Ascending aorta (tissue), 2 donors: ENCODE measurements around the gene TMEM187. TPM values are rescaled to one million over a fixed set of nuclear protein-coding genes. Genes with fewer than 3 reads are reported as not detected.

Experiments used
- DNase-seq, 2 donors: peaks; one replicate each; pipeline ENCODE4 v3.0.0-alpha.2; 2019; ENCODE audit warnings: low spot score in 2 of 2
- H3K27ac ChIP-seq, 2 donors: fragments of 200-600 bp; sonication (generic); one replicate each; pipeline ENCODE4 v1.5.1; 2016 to 2017; ENCODE audit warnings: mild to moderate bottlenecking in 1 of 2
- H3K27me3 ChIP-seq: fragments of 200-600 bp; sonication (generic); one replicate; pipeline ENCODE4 v1.5.1; 2017
- H3K36me3 ChIP-seq, 2 donors: fragments of 200-600 bp; sonication (generic); one replicate each; pipeline ENCODE4 v1.5.1; 2016
- H3K4me1 ChIP-seq, 2 donors: fragments of 200-600 bp; sonication (generic); one replicate each; pipeline ENCODE4 v1.5.1; 2016 to 2017; ENCODE audit warnings: mild to moderate bottlenecking in 1 of 2
- H3K4me3 ChIP-seq, 2 donors: fragments of 200-600 bp; sonication (generic); one replicate each; pipeline ENCODE4 v1.5.1; 2016 to 2017; ENCODE audit warnings: mild to moderate bottlenecking in 1 of 2
- H3K9me3 ChIP-seq, 2 donors: fragments of 200-600 bp; sonication (generic); one replicate each; pipeline ENCODE4 v1.5.1; 2016
- intact Hi-C: fragments of 100-400 bp; cut with DNase I; formaldehyde crosslinking; loops from one replicate; pipeline ENCODE4 v1.15.1; 2023
- total RNA-seq: library from RNA; depleted of rRNA; stranded (reverse); fragments of >200 nt; gene quantifications from one replicate; pipeline ENCODE4 v1.1.0, GENCODE V29; 2016
- TF ChIP-seq, protein P1 (sequence below), 3 experiments: fragments of 200-600 bp in 2 of 3; fragments of 450-650 bp in 1 of 3; sonication (generic) in 2 of 3; IDR thresholded peaks; one replicate each; pipeline ENCODE4 v1.5.1; 2016 to 2019; ENCODE audit warnings: antibody characterized with exemption in 3 of 3, mild to moderate bottlenecking in 1 of 3, moderate library complexity in 1 of 3

The TMEM187 gene
- total RNA-seq, 1 donor from 2014 or later, result 4.4 TPM

DNA sequence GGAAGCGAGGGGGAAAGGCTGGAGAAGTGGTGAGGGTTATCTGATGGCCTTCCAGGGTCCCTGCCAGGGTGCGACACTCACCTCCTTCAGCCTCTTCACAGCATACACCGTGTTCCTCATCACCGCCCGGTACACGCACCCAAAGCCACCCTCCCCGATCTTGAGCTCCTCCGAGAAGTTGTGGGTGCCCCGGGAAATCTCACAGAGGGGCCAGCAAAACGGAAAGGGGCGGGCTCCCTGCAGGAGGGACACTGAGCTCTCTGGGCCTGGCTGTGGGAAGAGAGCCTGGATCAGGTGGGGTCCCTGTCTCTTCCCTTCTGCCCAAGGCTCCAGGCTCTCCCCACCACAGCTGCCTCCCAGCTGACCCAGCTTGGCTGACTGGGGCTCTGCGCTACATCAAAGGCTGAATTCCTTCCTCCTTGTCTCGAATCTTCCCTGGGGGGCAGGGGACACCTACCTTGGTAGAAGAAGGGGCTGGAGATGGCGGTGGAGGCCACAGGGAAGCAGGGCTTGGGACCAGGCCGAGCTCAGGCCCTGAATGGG is 46.0 kb downstream of the TMEM187 start:
- H3K27ac ChIP-seq, result peak overlapping the region; percentile 67 to 92
- no peak for DNase-seq
- peaks cover 11 to 15% of the 10 kb centered on the region in 2 donors for H3K36me3 ChIP-seq
- TF ChIP-seq, protein P1, sequence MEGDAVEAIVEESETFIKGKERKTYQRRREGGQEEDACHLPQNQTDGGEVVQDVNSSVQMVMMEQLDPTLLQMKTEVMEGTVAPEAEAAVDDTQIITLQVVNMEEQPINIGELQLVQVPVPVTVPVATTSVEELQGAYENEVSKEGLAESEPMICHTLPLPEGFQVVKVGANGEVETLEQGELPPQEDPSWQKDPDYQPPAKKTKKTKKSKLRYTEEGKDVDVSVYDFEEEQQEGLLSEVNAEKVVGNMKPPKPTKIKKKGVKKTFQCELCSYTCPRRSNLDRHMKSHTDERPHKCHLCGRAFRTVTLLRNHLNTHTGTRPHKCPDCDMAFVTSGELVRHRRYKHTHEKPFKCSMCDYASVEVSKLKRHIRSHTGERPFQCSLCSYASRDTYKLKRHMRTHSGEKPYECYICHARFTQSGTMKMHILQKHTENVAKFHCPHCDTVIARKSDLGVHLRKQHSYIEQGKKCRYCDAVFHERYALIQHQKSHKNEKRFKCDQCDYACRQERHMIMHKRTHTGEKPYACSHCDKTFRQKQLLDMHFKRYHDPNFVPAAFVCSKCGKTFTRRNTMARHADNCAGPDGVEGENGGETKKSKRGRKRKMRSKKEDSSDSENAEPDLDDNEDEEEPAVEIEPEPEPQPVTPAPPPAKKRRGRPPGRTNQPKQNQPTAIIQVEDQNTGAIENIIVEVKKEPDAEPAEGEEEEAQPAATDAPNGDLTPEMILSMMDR (IDR thresholded peaks at IDR 0.05), result no peak
- no peaks in the 10 kb centered on the region for H3K4me1 ChIP-seq
- intact Hi-C loops, result loop anchor here (2.0 kb wide), 1 partner anchor 78 kb away; the partner anchor contains the start of gene MECP2
- no peaks in the 10 kb centered on the region for H3K9me3 ChIP-seq
- no peaks in the 10 kb centered on the region for H3K27me3 ChIP-seq
- peak overlapping the region; percentile 54 to 84 for H3K4me3 ChIP-seq

DNA sequence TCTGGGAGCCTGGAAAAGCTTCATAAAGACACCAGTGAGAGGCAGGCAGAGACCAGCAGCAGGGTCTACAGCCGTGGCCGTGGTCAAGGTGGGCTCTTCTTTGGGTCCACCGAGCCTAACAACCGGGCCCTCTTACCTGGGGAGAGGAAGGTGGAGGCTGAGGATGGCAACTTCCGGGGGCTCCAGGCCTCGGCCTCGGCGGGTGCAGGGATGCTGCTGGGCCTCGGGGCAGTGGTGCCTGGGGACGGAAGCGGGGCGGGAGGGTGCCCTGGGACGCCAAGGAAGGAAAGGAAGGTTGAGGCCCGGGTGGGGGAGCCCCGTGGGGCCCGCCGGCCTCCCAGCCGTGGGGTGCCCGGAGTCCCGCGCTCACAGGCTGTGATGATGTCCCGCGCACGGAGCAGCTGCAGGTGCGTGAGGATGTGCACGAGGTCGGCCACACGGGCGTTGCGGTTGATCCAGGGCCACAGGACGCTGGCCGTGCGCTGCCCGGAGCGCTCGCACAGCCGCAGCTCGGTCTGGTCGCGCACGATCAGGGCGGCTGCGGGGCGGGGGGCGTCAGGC is 46.6 kb downstream of the TMEM187 start:
- DNase-seq, result no peak
- Histone ChIP-seq H3K9me3 (no peaks in the 10 kb centered on the region), H3K4me3 (peak overlapping the region; percentile 54 to 84), H3K27ac (peak overlapping the region; percentile 67 to 92), H3K36me3 (peaks cover 11 to 19% of the 10 kb centered on the region in 2 donors), H3K27me3 (no peaks in the 10 kb centered on the region), H3K4me1 (no peaks in the 10 kb centered on the region)
- TF ChIP-seq, protein P1 (IDR thresholded peaks at IDR 0.05), result no peak
- intact Hi-C loops, result loop anchor here (2.0 kb wide), 1 partner anchor 78 kb away; the partner anchor contains the start of gene MECP2

DNA sequence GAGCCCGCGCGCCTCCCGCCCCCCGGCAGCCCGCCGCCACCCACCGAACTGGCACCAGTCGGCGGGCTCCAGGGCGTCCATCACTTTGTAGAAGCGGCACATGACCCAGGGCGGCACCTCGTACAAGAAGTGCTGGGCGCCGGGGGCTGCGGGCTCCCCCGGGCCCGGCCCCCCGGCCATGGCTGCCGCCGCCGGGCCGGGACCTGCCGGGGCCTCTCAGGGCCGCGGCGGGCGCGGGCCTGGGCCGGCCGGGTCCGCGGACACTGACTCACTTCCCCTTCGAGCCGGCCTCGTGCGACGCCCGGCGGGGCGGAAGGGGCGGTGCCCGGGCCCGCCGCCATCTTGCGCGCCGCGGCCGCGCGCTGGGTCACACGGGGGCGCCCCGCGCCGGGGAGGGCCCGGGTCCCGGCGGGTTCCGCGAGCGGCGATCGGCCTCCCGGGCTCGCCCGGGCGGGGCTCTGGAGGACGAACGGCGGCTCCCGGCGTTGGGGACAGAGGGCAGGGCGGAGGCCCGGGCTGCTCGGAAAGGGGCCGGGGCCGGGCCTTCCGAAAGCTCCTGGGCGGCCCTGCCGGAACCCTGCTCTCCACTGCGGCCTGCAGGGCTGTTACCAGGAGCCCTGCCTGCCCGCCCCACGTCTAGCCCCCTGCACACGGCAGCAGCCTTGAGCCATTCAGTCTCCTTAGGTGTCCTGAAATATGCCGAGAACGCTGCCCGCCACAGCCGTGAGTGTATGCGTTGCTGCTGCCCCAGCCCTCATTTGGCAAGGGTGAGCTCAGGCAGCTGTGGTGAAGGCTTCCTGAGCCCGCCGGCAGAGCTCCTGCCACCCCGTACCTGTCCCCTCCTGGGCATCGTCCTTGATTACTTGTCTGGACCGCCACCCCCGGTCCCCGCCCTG is 47.3 kb downstream of the TMEM187 start, which contains the start of gene IRAK1:
Gene IRAK1 (minus strand): TSS at position 270 of the 896 bp plus-strand sequence. CDS start 90 bp downstream, at position 180.
- peaks cover 11 to 21% of the 10 kb centered on the region in 2 donors for H3K36me3 ChIP-seq
- TF ChIP-seq, protein P1 (IDR thresholded peaks at IDR 0.05), result no peak
- no peaks in the 10 kb centered on the region for H3K27me3 ChIP-seq
- H3K27ac ChIP-seq, result peak within 1 kb of the TSS; percentile 81 to 92
- H3K9me3 ChIP-seq, result no peaks in the 10 kb centered on the region
- peak within 1 kb of the TSS; percentile 54 to 84 for H3K4me3 ChIP-seq
- no peak for DNase-seq
- no peaks in the 10 kb centered on the region for H3K4me1 ChIP-seq
- intact Hi-C loops, result loop anchor here (2.0 kb wide), 1 partner anchor 77 kb away; the partner anchor contains the start of gene MECP2

DNA sequence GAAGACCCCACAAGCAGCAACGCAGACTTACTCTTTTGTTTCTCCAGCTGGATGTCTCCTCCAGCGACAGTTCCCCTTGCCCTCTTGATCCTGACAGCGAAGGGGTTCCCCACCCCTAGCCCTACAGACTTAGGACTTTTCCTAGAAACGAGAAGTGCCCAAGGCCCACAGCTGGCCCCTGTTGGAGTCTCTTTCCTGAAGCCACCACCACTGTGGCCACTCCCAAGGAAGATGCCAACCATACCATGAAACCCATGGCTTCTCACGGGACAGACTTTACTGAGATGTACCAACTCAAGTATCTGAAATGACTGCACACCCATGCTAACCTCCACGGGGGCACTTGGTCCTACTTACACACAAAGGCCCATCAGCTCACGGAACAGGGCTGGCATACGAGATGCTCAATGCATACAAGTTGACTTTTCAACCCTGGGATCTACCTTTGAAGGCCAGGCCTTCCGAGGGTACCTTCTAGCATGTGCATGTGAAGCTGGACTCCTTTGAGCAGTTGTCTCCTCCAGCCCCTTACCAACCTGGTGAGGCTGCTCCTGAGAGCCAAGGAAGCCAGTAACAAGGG is 48.1 kb downstream of the TMEM187 start:
- H3K27ac ChIP-seq, result peak overlapping the region; percentile 81 to 91
- H3K4me3 ChIP-seq, result peak overlapping the region; percentile 48 to 74
- DNase-seq, result no peak
- no peaks in the 10 kb centered on the region for H3K4me1 ChIP-seq
- intact Hi-C loops, result no loop called here
- peaks cover 11 to 21% of the 10 kb centered on the region in 2 donors for H3K36me3 ChIP-seq
- no peaks in the 10 kb centered on the region for H3K27me3 ChIP-seq
- TF ChIP-seq, protein P1 (IDR thresholded peaks at IDR 0.05), result no peak
- H3K9me3 ChIP-seq, result no peaks in the 10 kb centered on the region

DNA sequence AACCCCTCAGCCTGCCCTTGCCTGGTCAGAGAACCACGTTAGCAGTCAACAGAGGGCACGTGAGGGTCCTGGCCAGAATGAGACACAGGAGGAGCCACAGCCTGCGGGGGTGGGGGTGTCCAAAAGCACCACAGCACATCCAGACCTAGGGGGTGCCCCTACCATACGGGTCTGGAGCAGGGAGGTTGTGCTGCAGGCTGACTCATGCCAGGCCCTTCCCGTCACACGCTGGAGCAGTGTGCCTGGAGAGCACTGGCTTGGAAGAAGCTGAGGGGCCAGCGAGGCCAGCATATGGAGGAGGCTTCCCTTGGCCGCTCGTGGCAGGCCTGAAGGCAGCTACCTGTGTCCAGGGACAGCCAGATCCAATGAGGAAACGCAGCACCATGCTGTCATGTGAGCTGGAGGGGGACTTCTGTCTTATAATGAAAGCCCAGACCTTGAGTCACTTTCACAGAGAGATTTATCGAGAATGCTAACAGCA is 48.6 kb downstream of the TMEM187 start:
- no peaks in the 10 kb centered on the region for H3K4me1 ChIP-seq
- TF ChIP-seq, protein P1 (IDR thresholded peaks at IDR 0.05), result no peak
- intact Hi-C loops, result no loop called here
- DNase-seq, result no peak
- no peaks in the 10 kb centered on the region for H3K27me3 ChIP-seq
- H3K4me3 ChIP-seq, result no peak overlapping the region
- H3K9me3 ChIP-seq, result no peaks in the 10 kb centered on the region
- peak overlapping the region; percentile 81 to 91 for H3K27ac ChIP-seq
- peaks cover 8 to 17% of the 10 kb centered on the region in 2 donors for H3K36me3 ChIP-seq
